Measurements from ENCODE around the gene RGS3.

- TF ChIP-seq POLR2A (IDR thresholded peaks at IDR 0.05) (no peak), CTCF (IDR thresholded peaks at IDR 0.05 in 8 of 11, conservative IDR thresholded peaks at IDR 0.05 in 3 of 11) (no peak)
Observed at GRCh38 chr9:113501129-113501686, 37.7 kb downstream of the RGS3 start.
